HL-60/S4 (cell line): ENCODE data around the gene MAP7D1.

Experiments used
- in situ Hi-C: fragments of 300-500 bp; cut with MboI; formaldehyde crosslinking; loops from 2 replicates; pipeline ENCODE4 v1.14.3; 2022; ENCODE audit warnings: low sequenced_read_pairs

MAP7D1 gene

DNA sequence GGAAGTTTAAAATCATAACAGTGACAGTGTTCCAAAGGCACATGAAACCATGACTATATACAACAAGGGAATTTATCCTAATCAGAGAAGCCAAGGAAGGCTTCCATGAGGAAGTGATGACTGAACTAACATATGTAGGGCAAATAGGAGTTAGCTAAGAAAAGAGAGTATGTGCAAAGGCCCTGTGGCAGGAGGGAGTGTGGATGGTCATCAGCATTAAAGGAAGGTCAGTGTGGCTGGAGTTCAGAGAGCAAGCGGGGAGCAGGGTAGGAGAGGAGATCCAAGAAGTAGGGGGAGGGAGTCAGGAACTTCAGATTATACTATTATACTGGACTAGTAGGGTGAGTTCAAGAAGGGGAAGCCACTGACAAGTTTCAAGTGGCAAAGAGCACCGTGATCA is 8.4 kb downstream of the MAP7D1 start:
- in situ Hi-C loops = no loop called here

DNA sequence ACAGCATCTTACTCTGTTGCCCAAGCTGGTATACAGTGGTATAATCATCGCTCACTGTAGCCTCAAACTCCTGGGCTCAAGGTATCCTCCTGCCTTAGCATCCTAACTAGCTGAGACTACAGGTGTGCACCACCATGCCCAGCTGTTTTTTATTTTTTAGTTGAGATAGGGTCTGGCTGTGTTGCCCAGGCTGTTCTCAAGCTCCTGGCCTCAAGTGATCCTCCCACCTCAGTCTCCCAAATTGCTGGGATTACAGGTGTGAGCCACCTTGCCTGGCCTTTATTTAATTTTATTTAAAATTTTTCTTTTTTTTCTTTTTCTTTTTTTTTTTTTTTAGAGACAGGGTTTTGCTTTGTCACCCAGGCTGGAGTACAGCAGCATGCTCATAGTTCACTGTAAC is 9.2 kb downstream of the MAP7D1 start:
- in situ Hi-C loops = no loop called here

DNA sequence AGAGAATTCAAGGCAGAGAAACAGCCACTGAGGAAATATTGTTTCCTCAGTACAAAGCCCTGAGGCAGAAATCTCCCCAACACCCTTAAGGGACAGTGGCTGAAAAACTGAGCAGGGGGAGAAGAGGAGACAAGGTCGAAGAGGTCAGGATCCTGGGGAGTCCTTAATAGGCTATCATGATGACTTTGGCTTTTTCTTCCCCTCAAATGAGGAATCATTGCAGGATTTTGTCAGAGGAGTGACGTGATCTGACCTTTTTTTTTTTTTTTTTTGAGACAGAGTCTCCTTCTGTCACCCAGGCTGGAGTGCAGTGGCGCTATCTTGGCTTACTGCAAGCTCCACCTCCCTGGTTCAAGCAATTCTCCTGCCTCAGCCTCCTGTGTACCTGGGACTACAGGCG is 10.2 kb downstream of the MAP7D1 start:
- in situ Hi-C loops = no loop called here

DNA sequence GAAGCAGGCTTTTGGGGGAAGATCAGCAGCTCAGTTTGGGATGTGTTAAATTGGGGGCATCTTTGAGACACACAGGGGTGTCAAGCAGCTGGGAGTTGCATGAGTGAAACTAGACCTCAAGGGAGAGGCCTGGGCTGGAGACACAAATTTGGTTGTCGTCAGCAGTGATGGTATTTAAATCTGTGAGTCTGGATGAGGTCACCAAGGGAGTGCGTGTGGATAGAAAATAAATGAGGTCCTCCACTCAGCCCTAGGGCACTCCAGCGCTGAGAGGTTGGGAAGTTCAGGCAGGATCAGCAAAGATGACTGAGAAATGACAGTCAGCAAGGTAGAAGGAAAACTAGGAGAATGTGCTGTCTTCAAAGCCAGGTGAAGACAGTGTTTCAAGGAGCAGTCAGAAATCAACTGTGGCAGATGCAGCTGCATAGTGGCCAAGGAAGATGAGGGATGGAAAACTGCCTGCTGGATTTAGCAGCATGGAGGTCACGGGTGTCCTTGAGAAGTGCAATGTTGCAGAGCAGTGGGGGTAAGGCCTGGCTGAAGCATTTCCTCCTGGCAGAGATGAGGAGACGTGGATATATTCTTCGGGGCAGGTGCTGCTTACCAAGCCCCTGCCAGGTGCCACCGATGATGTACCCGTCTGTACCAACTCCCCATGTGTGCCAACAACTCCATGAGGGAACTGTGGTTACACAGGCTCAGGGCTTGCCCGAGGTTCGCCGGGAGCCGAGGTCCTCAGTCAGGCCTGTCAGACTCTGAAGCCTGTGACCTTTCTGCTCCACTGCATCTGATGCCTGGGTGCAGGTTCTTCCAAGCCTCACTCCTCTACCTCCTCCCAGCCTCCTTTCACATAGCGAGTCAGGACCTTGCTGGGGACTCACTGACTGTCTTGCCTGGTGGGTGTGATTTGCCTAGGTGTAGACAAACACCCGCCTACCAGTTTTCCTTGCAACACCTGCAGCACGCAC is 11.3 kb downstream of the MAP7D1 start:
- in situ Hi-C loops = no loop called here

DNA sequence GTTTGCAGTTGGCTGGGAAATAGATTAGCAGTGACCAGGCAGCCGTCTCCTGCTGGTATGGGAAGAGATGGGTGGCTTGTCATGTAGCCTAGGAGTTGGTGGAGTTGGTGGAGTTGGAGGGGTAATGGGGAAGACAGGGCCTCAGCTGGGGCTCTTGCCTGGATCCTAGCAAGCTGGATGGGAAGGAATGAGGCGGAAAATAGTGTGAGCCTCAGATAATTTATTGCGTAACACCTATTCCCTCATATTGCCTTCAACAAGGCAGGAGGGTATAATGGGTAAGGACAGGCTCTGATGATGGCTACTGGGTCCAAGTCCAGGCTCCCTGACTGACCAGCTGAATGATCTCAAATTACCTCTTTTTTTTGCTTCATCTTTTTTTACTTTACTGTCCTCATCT is 12.6 kb downstream of the MAP7D1 start:
- in situ Hi-C loops = no loop called here

DNA sequence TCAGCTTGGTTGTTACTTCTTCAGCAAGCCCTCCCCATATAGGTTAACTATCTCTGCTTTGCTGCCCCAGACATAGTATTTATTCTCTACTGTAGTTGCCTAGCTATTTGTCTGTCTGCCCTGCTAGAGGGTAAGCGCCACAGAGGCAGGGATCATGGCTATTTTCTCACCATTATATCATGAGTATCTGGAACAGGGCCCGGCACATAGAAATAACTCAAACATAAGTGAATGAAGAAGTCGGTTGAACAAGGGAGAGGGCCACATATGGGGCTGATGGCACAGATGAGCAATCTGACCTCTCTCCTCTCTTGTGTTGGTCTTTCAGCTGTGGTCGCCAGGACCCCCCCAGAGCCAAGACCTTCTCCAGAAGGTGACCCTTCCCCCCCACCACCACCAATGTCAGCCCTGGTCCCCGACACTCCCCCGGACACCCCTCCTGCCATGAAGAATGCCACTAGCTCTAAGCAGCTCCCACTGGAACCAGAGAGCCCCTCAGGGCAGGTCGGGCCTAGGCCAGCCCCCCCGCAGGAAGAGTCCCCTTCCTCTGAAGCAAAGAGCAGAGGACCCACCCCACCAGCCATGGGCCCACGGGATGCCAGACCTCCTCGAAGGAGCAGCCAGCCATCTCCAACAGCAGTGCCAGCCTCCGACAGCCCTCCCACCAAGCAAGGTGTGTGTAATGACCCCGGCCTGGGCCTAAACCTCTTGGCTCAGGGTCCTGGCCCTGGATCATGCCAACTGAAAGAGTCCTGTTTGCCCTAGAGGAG is 14.9 kb downstream of the MAP7D1 start:
- in situ Hi-C loops = no loop called here

DNA sequence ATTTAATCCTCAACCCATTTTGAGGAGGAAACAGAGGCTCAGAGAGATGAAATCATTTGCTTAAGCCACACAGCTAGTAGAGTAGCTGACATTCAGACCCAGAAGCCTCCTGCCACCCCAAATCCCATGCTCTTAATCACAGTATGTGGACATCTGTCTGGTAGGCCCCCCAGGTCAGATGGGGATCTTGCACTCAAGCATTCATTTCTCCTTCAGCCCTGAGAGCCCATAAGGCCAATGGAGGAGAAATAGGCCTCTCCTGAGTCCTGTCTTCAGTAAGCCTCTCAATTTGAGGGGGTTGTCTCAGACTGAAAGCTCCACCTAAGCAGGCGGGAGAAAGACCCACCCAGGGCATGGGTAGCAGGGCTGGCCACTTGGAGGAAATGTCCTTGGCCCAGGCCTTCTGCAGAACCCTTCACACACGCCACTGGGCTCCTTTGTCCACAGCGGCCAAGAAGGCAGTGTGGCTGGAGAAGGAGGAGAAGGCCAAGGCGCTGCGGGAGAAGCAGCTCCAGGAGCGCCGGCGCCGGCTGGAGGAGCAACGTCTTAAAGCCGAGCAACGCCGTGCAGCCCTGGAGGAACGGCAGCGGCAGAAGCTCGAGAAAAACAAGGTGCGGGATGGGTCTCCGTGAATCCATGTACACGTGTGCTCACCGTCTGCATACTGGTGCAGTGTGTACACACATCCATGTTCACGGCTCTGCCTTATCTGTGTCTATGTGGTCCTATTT is 16.2 kb downstream of the MAP7D1 start:
- in situ Hi-C loops = no loop called here

DNA sequence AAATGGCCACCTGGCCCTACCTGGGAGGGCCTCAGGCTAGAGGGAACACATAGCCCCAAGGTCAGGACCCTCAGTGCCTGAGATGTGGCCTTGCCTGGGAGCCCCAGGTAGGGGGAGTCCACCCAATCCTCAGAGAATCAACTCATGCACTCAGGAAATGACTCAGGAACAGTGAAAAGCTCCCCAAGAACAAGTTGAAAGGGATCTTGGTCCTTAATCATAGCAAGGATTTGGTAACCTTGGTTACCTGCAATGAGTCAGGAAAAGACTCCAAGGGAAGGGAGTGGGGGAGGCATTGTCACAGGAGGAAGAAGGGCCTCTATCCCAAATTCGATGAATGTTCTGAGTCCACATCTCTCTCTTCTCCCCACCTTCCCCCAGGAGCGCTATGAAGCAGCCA is 17.0 kb downstream of the MAP7D1 start:
- in situ Hi-C loops = no loop called here

DNA sequence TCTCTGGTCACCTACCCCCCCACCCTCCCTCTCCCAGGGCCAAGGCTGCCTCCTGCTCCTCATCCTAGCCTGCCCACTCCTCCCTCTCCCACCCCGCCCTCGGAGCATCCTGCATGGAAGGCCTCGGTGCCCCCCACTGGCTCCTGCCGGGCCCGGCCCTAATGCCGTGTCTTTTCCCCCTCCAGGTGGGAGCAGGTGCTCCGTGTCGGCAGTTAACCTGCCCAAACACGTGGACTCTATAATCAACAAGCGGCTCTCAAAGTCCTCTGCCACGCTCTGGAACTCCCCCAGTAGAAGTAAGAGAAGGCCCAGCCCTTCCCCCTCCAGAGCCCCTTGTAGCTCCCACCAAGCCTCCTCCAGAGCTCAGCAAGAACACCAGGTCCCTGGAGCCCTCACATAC is 18.8 kb downstream of the MAP7D1 start:
- in situ Hi-C loops = no loop called here

DNA sequence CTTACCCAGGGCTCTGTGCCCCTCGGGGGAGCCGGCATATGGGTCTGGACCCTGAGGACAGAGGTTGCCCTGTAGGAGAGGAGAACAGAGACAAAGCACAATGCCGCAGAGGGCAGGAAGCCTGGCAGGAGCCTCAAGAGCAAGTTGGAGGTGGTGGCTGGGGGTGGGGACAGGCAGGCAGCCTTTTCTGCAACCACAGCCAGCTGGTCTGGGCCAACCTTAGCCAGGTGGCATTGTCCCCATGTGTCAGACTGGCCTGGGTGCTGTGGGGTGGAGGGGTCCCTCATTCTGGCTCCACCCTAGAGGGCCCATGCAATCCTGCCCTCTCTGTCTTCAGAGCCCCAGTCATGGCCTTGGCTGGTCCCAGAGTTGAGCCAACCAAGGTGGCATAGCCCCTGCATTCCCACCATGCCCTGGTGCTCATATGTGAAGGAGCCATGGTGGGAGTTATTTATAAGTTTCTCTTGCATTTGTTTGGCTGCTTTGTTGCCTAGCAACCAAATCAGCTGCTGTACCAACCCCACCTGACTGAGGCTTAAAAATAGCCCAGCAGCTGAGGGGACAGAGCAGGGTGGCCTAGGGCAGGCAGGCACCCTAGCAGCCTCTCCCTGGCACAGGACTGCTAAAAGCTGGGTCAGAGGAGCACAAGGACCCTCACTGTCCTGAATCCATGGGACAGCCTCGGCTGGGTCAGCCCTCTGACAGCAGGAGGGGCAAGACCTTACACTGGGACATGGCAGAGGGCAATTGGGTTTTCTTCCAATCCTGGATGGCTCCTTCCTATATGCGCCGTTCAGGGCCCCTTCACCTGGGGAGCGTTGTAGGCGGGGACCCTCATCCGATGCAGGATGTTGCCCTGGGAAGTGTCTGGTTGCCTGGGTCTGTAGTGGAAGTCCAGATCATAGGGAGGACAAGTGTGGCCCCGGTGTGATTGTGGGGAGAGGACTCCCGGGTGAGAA is 19.5 kb downstream of the MAP7D1 start:
- in situ Hi-C loops = no loop called here

DNA sequence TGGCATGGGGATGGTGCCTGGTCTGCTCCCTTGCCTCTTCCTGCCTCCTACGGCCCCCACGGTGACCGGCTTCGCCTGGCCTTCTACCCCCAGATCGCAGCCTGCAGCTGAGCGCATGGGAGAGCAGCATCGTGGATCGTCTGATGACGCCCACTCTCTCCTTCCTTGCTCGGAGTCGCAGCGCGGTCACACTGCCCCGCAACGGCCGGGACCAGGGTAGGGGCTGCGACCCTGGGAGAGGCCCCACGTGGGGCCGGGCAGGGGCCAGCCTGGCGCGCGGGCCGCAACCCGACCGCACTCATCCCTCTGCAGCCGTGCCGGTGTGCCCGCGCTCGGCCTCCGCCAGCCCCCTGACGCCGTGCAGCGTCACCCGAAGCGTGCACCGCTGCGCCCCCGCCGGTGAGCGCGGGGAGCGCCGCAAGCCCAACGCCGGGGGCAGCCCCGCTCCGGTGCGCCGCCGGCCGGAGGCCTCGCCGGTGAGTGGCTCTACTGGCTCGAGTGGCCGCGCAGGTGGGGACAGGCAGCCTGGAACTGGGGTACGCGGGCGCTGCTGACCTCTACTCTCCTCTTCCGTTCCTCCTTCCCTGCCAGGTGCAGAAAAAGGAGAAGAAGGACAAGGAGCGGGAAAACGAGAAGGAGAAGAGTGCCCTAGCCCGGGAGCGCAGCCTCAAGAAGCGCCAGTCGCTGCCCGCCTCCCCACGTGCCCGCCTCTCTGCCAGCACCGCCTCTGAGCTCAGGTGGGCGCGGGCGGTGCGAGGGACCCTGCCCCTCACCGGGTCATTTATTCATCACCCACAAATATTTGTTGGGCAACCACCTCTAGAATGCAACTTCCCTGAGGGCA is 20.4 kb downstream of the MAP7D1 start:
- in situ Hi-C loops = no loop called here

DNA sequence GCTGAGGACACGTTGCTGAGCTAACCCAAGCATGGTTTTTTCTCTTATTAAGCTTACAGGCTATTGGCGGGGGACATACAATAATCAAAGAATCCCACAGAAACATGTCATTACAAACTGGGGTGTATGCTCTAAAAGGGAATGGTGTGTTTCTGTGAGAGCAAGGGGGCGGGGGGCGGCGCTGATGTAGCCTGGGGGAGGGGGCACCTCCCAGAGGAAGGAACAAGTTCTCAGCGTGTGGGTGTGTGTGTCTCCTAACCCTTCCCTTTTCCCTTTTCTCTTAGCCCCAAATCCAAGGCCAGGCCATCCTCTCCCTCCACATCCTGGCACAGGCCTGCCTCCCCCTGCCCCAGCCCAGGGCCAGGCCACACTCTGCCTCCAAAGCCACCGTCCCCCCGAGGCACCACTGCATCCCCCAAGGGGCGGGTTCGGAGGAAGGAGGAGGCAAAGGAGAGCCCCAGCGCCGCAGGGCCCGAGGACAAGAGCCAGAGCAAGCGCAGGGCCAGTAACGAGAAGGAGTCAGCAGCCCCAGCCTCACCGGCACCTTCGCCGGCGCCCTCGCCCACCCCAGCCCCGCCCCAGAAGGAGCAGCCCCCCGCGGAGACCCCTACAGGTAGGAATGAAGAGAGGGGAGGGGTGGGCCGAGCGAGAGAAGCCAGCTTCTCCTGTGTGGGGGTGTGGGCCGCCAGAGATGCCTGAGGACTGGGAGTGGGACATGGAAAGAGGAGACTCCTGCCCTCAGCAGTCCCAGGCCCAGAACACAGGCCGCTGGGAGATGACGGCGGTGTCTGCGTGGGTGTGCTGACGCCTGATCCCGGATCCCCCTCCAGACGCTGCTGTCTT is 21.9 kb downstream of the MAP7D1 start:
- in situ Hi-C loops = no loop called here

DNA sequence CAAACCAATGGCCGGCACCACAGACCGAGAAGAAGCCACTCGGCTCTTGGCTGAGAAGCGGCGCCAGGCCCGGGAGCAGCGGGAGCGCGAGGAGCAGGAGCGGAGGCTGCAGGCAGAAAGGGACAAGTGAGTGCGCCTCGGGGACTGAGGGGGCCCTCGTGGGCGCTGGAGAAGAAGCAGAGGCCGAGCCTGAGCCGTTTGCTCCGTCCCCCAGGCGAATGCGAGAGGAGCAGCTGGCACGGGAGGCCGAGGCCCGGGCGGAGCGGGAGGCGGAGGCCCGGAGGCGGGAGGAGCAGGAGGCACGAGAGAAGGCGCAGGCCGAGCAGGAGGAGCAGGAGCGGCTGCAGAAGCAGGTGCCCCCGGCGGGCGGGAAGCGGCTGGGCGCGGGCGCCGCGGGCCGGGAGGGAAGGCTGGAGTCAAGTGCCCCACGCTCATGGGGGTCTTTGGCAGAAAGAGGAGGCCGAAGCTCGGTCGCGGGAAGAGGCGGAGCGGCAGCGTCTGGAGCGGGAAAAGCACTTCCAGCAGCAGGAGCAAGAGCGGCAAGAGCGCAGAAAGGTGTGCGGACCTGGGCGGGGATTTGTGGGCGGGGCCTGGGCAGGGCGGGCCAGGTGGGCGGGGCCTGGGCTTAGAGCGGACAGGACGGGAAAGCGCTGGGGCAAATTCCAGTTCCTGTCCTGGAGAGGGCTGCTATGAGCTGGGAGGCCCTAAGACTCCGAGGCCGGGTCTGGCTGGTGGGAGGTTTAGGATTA is 22.7 kb downstream of the MAP7D1 start:
- in situ Hi-C loops = no loop called here

DNA sequence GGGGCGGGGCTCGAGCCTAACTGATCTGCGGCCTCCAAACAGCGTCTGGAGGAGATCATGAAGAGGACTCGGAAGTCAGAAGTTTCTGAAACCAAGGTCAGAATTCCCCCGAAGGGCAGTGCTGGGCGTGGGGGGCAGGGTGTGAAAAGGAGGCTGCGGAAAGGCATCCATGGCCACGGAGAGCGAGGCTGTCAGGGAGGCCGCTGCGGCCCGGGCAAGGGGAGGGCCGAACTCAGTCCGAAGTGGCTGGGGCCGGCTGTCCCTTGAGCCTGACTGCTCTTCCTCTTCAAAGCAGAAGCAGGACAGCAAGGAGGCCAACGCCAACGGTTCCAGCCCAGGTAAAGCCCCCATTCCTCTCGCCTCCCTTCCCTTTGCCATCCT is 23.2 kb downstream of the MAP7D1 start:
- in situ Hi-C loops = no loop called here

DNA sequence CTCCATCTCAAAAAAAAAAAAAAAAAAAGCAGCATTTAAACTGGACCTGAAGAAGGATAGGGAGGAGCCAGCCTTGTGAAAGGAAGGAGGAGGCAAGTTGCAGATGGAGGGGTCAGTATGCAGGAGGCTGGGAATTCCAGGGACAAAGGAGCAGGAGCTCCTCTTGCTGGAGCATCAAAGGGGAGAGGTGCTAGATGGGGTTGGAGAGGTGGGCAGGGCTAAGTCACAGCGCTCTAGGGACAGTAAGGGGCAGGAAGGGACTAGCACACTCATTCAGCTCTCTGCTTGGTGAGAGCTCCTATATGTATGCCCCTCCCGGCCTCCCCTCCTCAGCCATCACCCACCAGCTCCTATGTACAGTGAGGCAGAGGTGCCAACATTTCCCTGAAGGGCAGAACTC is 26.8 kb downstream of the MAP7D1 start:
- in situ Hi-C loops = no loop called here

DNA sequence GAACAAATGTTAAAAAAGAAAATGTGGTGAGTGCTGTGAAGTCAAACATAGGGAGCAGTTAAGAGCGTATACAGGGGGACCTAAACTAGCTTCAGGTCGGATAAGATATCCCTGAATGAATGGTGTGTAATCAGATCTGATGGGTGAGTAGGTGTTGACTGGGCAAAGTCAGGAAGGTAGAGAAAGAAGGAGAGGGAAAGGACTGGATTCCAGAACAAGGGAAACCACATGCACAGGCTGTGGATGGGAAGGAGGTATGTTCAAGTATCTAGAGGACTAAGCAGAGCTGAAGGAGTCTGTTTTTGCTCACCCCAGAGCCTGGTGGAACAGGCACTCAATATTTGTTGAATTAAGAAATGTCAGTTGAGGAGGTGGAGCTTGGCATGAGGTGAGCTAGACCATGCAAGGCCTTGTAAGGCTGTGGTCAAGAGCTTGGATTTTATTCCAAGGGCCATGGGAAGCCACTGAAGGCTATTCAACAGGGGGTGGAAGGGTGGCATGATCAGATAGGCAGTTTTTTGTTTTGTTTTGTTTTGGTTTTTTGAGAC is 27.4 kb downstream of the MAP7D1 start:
- in situ Hi-C loops = no loop called here

DNA sequence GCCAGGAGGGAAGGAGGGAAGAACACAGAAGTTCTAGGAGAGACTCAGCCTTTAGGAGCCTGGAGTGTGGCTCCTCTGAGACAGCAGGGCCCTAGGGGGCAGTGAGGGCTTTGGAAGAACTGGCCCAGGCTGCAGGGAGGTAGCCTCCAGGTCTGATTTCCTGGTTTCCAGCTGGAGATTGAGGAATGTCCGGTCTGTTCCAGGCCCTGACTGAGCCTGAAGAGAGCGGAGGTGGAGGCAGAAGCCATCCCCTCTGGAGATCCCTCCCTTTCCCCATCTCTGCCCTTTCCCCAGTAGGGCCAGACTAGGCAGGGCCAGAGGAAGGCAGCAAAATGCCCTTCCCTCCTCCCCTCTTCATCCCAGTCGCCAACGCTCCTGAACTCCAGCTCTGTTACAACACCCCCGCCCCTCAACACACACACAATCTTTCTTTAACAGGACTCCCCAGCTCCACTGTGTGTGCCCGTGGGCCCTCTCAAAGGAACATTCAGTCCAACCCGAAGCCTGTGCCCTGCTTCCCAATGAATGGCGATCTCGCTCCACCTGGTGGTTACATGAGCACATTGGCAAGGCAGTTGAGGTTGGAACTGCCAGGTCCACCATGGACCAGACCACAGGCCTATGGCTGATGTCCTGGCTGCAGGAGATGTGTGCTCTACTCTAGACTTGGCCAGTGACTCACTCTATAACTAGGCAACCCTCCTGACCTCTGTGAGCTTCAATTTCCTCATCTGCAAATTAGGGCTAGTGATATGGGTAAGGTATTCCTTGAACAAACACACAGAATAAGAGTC is 32.0 kb downstream of the MAP7D1 start:
- in situ Hi-C loops = loop anchor here (5.0 kb wide), 1 partner anchor 36 kb away; no protein-coding TSS in a partner anchor
